Measurements from ENCODE around the gene AKAP12.
"Not testable (repeated sequence)": the region's sequence is repeated elsewhere in the genome, so short reads cannot be mapped to it uniquely, and the experiment has no call there.

The AKAP12 gene

GRCh38 chr6:151342750-151343149 is 103.0 kb downstream of the AKAP12 start:
- not testable (repeated sequence) for H3K9me3 ChIP-seq (ENCODE audit: control insufficient read depth, insufficient read depth, low read length); H3K9ac ChIP-seq (ENCODE audit: low read depth, low read length); H3K4me1 ChIP-seq (ENCODE audit: insufficient read depth, low read length); H3K36me3 ChIP-seq (ENCODE audit: insufficient read depth, low read length)

- no peaks in the 10 kb centered on the region for H3K9me3 ChIP-seq (ENCODE audit: control insufficient read depth, insufficient read depth, low read length)
- no peaks in the 10 kb centered on the region for H3K4me1 ChIP-seq (ENCODE audit: insufficient read depth, low read length)
- no peaks in the 10 kb centered on the region; the same call in 1 of the 2 replicates for H3K36me3 ChIP-seq (ENCODE audit: insufficient read depth, low read length)
- H3K9ac ChIP-seq (ENCODE audit: low read depth, low read length): no peak overlapping the region
Measured at GRCh38 chr6:151349651-151350270, 110.0 kb downstream of the AKAP12 start.

- H3K9me3 ChIP-seq (ENCODE audit: control insufficient read depth, insufficient read depth, low read length): no peaks in the 10 kb centered on the region
- no peaks in the 10 kb centered on the region for H3K4me1 ChIP-seq (ENCODE audit: insufficient read depth, low read length)
- H3K36me3 ChIP-seq (ENCODE audit: insufficient read depth, low read length): peaks cover 1% of the 10 kb centered on the region; the same call in 1 of the 2 replicates
- no peak overlapping the region for H3K9ac ChIP-seq (ENCODE audit: low read depth, low read length)
Measured at GRCh38 chr6:151350442-151351145, 110.8 kb downstream of the AKAP12 start.

GRCh38 chr6:151351146-151351700 is 111.5 kb downstream of the AKAP12 start:
- H3K9me3 ChIP-seq (ENCODE audit: control insufficient read depth, insufficient read depth, low read length): no peaks in the 10 kb centered on the region
- H3K9ac ChIP-seq (ENCODE audit: low read depth, low read length): no peak overlapping the region
- no peaks in the 10 kb centered on the region for H3K4me1 ChIP-seq (ENCODE audit: insufficient read depth, low read length)
- peaks cover 3% of the 10 kb centered on the region; the same call in 1 of the 2 replicates for H3K36me3 ChIP-seq (ENCODE audit: insufficient read depth, low read length)

- H3K36me3 ChIP-seq (ENCODE audit: insufficient read depth, low read length): peaks cover 3% of the 10 kb centered on the region; the same call in 1 of the 2 replicates
- no peaks in the 10 kb centered on the region for H3K9me3 ChIP-seq (ENCODE audit: control insufficient read depth, insufficient read depth, low read length)
- no peaks in the 10 kb centered on the region for H3K4me1 ChIP-seq (ENCODE audit: insufficient read depth, low read length)
- H3K9ac ChIP-seq (ENCODE audit: low read depth, low read length): no peak overlapping the region
Measured at GRCh38 chr6:151351731-151352130, 112.0 kb downstream of the AKAP12 start.

- Histone ChIP-seq H3K36me3 (ENCODE audit: insufficient read depth, low read length) (0 out of 2 replicates have a peak, but pooled peaks cover 3% of the 10 kb centered on the region), H3K4me1 (ENCODE audit: insufficient read depth, low read length) (no peaks in the 10 kb centered on the region), H3K9me3 (ENCODE audit: control insufficient read depth, insufficient read depth, low read length) (no peaks in the 10 kb centered on the region), H3K9ac (ENCODE audit: low read depth, low read length) (no peak overlapping the region)
Measured at GRCh38 chr6:151352410-151353396, 112.9 kb downstream of the AKAP12 start.

GRCh38 chr6:151353795-151354194 is 114.0 kb downstream of the AKAP12 start:
- Histone ChIP-seq H3K9me3 (ENCODE audit: control insufficient read depth, insufficient read depth, low read length) (no peaks in the 10 kb centered on the region), H3K36me3 (ENCODE audit: insufficient read depth, low read length) (peaks cover 3% of the 10 kb centered on the region; the same call in 1 of the 2 replicates), H3K9ac (ENCODE audit: low read depth, low read length) (no peak overlapping the region), H3K4me1 (ENCODE audit: insufficient read depth, low read length) (no peaks in the 10 kb centered on the region)

GRCh38 chr6:151356983-151357382 is 117.2 kb downstream of the AKAP12 start:
- not testable (repeated sequence) for H3K4me1 ChIP-seq (ENCODE audit: insufficient read depth, low read length); H3K9me3 ChIP-seq (ENCODE audit: control insufficient read depth, insufficient read depth, low read length); H3K36me3 ChIP-seq (ENCODE audit: insufficient read depth, low read length); H3K9ac ChIP-seq (ENCODE audit: low read depth, low read length)

- no peak overlapping the region for H3K9ac ChIP-seq (ENCODE audit: low read depth, low read length)
- peaks cover 3% of the 10 kb centered on the region; the same call in 1 of the 2 replicates for H3K36me3 ChIP-seq (ENCODE audit: insufficient read depth, low read length)
- no peaks in the 10 kb centered on the region for H3K4me1 ChIP-seq (ENCODE audit: insufficient read depth, low read length)
- H3K9me3 ChIP-seq (ENCODE audit: control insufficient read depth, insufficient read depth, low read length): no peaks in the 10 kb centered on the region
Measured at GRCh38 chr6:151357758-151358436, 118.1 kb downstream of the AKAP12 start.

GRCh38 chr6:151358475-151358874 is 118.7 kb downstream of the AKAP12 start:
- Histone ChIP-seq H3K36me3 (ENCODE audit: insufficient read depth, low read length) (peaks cover 3% of the 10 kb centered on the region; the same call in 1 of the 2 replicates), H3K9me3 (ENCODE audit: control insufficient read depth, insufficient read depth, low read length) (no peaks in the 10 kb centered on the region), H3K4me1 (ENCODE audit: insufficient read depth, low read length) (no peaks in the 10 kb centered on the region)

GRCh38 chr6:151359486-151359885 is 119.7 kb downstream of the AKAP12 start:
- no peak overlapping the region for H3K9ac ChIP-seq (ENCODE audit: low read depth, low read length)
- no peaks in the 10 kb centered on the region for H3K4me1 ChIP-seq (ENCODE audit: insufficient read depth, low read length)
- peaks cover 3% of the 10 kb centered on the region; the same call in 1 of the 2 replicates for H3K36me3 ChIP-seq (ENCODE audit: insufficient read depth, low read length)
- H3K9me3 ChIP-seq (ENCODE audit: control insufficient read depth, insufficient read depth, low read length): no peaks in the 10 kb centered on the region

More at GRCh38 chr6:151358475-151358874, 118.7 kb downstream of the AKAP12 start:
- no peak overlapping the region for H3K9ac ChIP-seq (ENCODE audit: low read depth, low read length)

- Histone ChIP-seq H3K9ac (ENCODE audit: low read depth, low read length) (no peak overlapping the region), H3K4me1 (ENCODE audit: insufficient read depth, low read length) (no peaks in the 10 kb centered on the region), H3K36me3 (ENCODE audit: insufficient read depth, low read length) (peaks cover 5% of the 10 kb centered on the region; the same call in 1 of the 2 replicates), H3K9me3 (ENCODE audit: control insufficient read depth, insufficient read depth, low read length) (no peaks in the 10 kb centered on the region)
Measured at GRCh38 chr6:151365233-151365632, 125.5 kb downstream of the AKAP12 start.

GRCh38 chr6:151370509-151371078 is 130.8 kb downstream of the AKAP12 start:
- Histone ChIP-seq H3K9ac (ENCODE audit: low read depth, low read length) (no peak overlapping the region), H3K9me3 (ENCODE audit: control insufficient read depth, insufficient read depth, low read length) (no peaks in the 10 kb centered on the region), H3K4me1 (ENCODE audit: insufficient read depth, low read length) (peaks cover 18% of the 10 kb centered on the region), H3K36me3 (ENCODE audit: insufficient read depth, low read length) (peaks cover 13% of the 10 kb centered on the region)
